Loucy (cell line): ENCODE results near the gene EP400.

ENCODE experiments used
- H2AFZ ChIP-seq: fragments of 200-600 bp; sonication (generic); 2 replicates; pipeline ENCODE4 v1.6.0; 2016; ENCODE audit warnings: antibody characterized with exemption, mild to moderate bottlenecking, low read length, moderate library complexity
- H3F3A ChIP-seq: fragments of 200-600 bp; 2 replicates; pipeline ENCODE4 v1.6.0; 2016; ENCODE audit warnings: antibody characterized with exemption, low read depth, mild to moderate bottlenecking
- H3K27me3 ChIP-seq: fragments of 200-600 bp; sonication (generic); 2 replicates; pipeline ENCODE4 v1.6.1; 2014; ENCODE audit warnings: low read length, mild to moderate bottlenecking; ENCODE audit not compliant: insufficient read depth, poor library complexity, severe bottlenecking
- H3K36me3 ChIP-seq: fragments of 200-600 bp; sonication (generic); 2 replicates; pipeline ENCODE4 v1.6.1; 2016; ENCODE audit warnings: low read length; ENCODE audit not compliant: insufficient read depth
- H3K4me1 ChIP-seq: fragments of 200-600 bp; sonication (generic); 2 replicates; pipeline ENCODE4 v1.5.1; 2014; ENCODE audit warnings: low read length, mild to moderate bottlenecking; ENCODE audit not compliant: insufficient read depth, poor library complexity, severe bottlenecking
- H3K4me2 ChIP-seq: fragments of 200-600 bp; sonication (generic); 2 replicates; pipeline ENCODE4 v1.6.0; 2014; ENCODE audit warnings: antibody characterized with exemption, low read length, low read depth, mild to moderate bottlenecking; ENCODE audit not compliant: poor library complexity, severe bottlenecking
- H3K4me3 ChIP-seq: fragments of 200-600 bp; sonication (generic); 2 replicates; pipeline ENCODE4 v1.5.1; 2014; ENCODE audit warnings: low read length, mild to moderate bottlenecking, mixed read lengths; ENCODE audit not compliant: poor library complexity, severe bottlenecking
- H3K79me2 ChIP-seq: fragments of 200-600 bp; sonication (generic); 2 replicates; pipeline ENCODE4 v1.6.1; 2014; ENCODE audit warnings: low read length; ENCODE audit not compliant: insufficient read depth
- H3K9ac ChIP-seq: fragments of 200-600 bp; sonication (generic); 2 replicates; pipeline ENCODE4 v1.6.0; 2014; ENCODE audit warnings: mild to moderate bottlenecking, low read depth, low read length, moderate library complexity; ENCODE audit not compliant: poor library complexity, severe bottlenecking
- H3K9me2 ChIP-seq: fragments of 200-600 bp; sonication (generic); replicated peaks from 2 replicates; pipeline ENCODE4 v1.6.1; 2016; ENCODE audit warnings: low read depth, low read length, mixed read lengths
- H3K9me3 ChIP-seq: fragments of 200-600 bp; sonication (generic); 2 replicates; pipeline ENCODE4 v1.6.1; 2014; ENCODE audit warnings: mild to moderate bottlenecking, antibody characterized with exemption, low read length, low read depth; ENCODE audit not compliant: insufficient read depth
- H4K20me1 ChIP-seq: fragments of 200-600 bp; sonication (generic); 2 replicates; pipeline ENCODE4 v1.6.0; 2014; ENCODE audit warnings: antibody characterized with exemption, low read length, mild to moderate bottlenecking; ENCODE audit not compliant: insufficient read depth, poor library complexity, severe bottlenecking
- EZH2phosphoT487 ChIP-seq: fragments of 200-600 bp; IDR thresholded peaks from 2 replicates; pipeline ENCODE4 v1.6.1; 2018; ENCODE audit warnings: antibody characterized with exemption, mild to moderate bottlenecking, moderate library complexity, borderline replicate concordance
- TF ChIP-seq, protein P1 (sequence below): fragments of 200-600 bp; sonication (generic); conservative IDR thresholded peaks from 2 replicates; pipeline ENCODE4 v1.5.1; 2014; ENCODE audit warnings: mild to moderate bottlenecking, antibody characterized with exemption, low read length

The EP400 gene

DNA sequence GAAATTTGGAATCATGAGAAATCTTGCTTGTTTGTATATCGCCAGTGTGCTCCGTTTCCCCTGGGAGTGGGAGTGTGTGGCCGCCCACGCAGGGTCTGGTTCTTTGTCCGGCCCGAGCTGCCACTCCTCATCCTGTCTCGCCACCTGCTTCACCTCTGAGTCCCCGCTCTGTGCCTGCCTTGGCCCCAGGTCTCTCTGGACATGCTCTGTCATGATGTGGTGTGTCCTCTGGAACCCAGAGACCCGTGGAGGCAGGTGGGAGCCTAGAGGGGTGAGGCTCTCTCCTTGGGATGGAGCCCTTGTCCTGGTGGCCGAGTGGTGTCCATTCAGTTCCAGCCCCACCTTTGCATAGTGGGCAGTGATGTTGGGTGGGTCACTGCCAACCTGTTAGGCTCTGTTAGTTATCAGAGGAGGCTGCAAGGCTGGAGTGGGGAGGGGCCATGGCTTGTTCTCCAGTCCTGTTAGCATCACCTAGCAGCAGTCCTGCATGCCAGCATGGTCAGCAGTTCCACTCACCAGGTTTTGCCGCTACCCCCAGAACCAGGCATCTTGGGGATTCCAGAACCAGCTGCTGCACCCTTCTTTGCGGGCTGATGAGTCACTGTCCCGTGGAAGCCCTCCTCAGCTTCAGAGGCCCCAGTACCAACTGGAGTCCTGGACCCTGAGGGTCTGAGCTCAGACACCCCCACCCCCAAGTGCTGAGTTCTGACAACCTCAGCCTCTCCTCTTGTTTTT is 76.5 kb downstream of the EP400 start:
- no peak for TF ChIP-seq EZH2phosphoT487
- TF ChIP-seq, protein P1, sequence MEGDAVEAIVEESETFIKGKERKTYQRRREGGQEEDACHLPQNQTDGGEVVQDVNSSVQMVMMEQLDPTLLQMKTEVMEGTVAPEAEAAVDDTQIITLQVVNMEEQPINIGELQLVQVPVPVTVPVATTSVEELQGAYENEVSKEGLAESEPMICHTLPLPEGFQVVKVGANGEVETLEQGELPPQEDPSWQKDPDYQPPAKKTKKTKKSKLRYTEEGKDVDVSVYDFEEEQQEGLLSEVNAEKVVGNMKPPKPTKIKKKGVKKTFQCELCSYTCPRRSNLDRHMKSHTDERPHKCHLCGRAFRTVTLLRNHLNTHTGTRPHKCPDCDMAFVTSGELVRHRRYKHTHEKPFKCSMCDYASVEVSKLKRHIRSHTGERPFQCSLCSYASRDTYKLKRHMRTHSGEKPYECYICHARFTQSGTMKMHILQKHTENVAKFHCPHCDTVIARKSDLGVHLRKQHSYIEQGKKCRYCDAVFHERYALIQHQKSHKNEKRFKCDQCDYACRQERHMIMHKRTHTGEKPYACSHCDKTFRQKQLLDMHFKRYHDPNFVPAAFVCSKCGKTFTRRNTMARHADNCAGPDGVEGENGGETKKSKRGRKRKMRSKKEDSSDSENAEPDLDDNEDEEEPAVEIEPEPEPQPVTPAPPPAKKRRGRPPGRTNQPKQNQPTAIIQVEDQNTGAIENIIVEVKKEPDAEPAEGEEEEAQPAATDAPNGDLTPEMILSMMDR = no peak
- Histone ChIP-seq H3K27me3 (no peaks in the 10 kb centered on the region), H3K9me2 (no peaks in the 10 kb centered on the region), H3K9ac (no peak overlapping the region), H2AFZ (no peak overlapping the region), H3F3A (no peaks in the 10 kb centered on the region), H3K4me3 (no peak overlapping the region), H3K4me1 (no peaks in the 10 kb centered on the region), H3K4me2 (no peak overlapping the region), H4K20me1 (no peaks in the 10 kb centered on the region), H3K79me2 (no peaks in the 10 kb centered on the region), H3K9me3 (no peaks in the 10 kb centered on the region), H3K36me3 (peaks cover 95% of the 10 kb centered on the region; the same call in 1 of the 2 replicates)

GRCh38 chr12:132026796-132027500 is 77.2 kb downstream of the EP400 start:
- H3F3A ChIP-seq = no peaks in the 10 kb centered on the region
- peaks cover 93% of the 10 kb centered on the region; the same call in 1 of the 2 replicates for H3K36me3 ChIP-seq
- no peak overlapping the region for H3K9ac ChIP-seq
- no peak overlapping the region for H3K4me2 ChIP-seq
- H4K20me1 ChIP-seq = no peaks in the 10 kb centered on the region
- H3K4me3 ChIP-seq = no peak overlapping the region
- no peaks in the 10 kb centered on the region for H3K27me3 ChIP-seq
- H3K4me1 ChIP-seq = no peaks in the 10 kb centered on the region
- H3K9me3 ChIP-seq = no peaks in the 10 kb centered on the region
- no peaks in the 10 kb centered on the region for H3K79me2 ChIP-seq
- no peaks in the 10 kb centered on the region for H3K9me2 ChIP-seq
- no peak overlapping the region for H2AFZ ChIP-seq
- TF ChIP-seq, protein P1 = no peak
- TF ChIP-seq EZH2phosphoT487 = no peak

- H3K9me3 ChIP-seq = no peaks in the 10 kb centered on the region
- no peak overlapping the region for H3K9ac ChIP-seq
- H4K20me1 ChIP-seq = no peaks in the 10 kb centered on the region
- H3K4me3 ChIP-seq = no peak overlapping the region
- no peaks in the 10 kb centered on the region for H3K79me2 ChIP-seq
- no peaks in the 10 kb centered on the region for H3K27me3 ChIP-seq
- H3K36me3 ChIP-seq = peaks cover 92% of the 10 kb centered on the region; the same call in 1 of the 2 replicates
- H3K9me2 ChIP-seq = no peaks in the 10 kb centered on the region
- H3K4me2 ChIP-seq = no peak overlapping the region
- no peaks in the 10 kb centered on the region for H3K4me1 ChIP-seq
- H3F3A ChIP-seq = no peaks in the 10 kb centered on the region
- TF ChIP-seq EZH2phosphoT487 = no peak
- TF ChIP-seq, protein P1 = no peak
- H2AFZ ChIP-seq = no peak overlapping the region
These were observed 77.9 kb downstream of the EP400 start for GRCh38 chr12:132027636-132028035.
